SK-N-SH (cell line): ENCODE data around the gene COL23A1.

Source experiments
- FOXJ3 ChIP-seq: sonication (generic); formaldehyde crosslinking; IDR thresholded peaks from 2 replicates; pipeline ENCODE4 v1.5.1; 2020; ENCODE audit warnings: mild to moderate bottlenecking, missing genetic modification reagents
- RFX5 ChIP-seq: IDR thresholded peaks from 2 replicates; pipeline ENCODE4 v1.6.1; 2012; ENCODE audit warnings: mild to moderate bottlenecking, improper control_type of control experiment, low read length

DNA sequence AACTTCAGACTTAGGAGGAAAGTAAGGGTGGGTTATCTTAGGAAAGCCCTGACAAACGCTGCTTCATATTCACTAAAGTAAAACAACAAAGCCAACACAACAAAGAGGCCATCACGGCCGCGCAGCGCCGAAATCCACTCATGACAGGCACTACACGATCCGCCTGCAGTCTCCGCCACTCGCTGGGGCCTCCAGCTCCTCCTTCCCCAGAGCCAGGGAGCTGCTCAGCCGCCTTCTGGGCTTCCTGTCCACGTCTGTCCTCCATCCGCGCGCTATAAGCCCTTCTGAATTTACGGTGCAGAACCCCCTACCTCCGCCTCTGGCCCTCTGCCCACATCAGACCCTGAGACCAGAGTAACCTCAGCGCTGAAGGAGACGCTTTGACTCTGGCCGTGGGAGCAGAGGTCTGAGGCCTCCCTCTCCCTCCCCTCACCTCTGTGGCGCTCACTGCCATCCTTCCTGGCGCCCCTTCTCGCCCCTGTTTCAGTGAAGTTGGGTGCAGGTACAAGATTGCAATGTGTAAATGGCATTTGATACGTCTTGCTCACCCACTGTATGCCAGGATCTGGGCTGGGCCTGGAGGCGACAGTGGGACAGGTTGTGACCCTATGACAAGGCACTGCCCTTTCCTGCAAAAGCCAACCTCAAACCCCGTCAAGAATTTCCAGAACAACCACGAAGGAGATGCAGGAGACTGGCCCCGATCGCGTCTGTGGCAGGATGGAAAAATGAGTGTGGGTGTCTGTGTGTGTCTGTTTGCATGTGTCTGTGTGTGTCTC is 282.7 kb downstream of the COL23A1 start:
- TF ChIP-seq RFX5 (no peak), FOXJ3 (CRISPR knock-in tag) (no peak)
